Femur (tissue), 1 donor: ENCODE data around the gene CATSPER3.
A peak's percentile ranks its signal among the peaks of the same experiment; 100 is the strongest.

Source experiments
- DNase-seq: peaks from one replicate; pipeline ENCODE4 v3.0.0-alpha.2; 2017

Gene CATSPER3

GRCh38 chr5:135011355-135012032 is 43.8 kb downstream of the CATSPER3 start:
- no peak for DNase-seq

GRCh38 chr5:135012033-135012588 is 44.4 kb downstream of the CATSPER3 start:
- no peak for DNase-seq

- peak; percentile 63 for DNase-seq
Measured at GRCh38 chr5:135012951-135013391, 45.3 kb downstream of the CATSPER3 start.

GRCh38 chr5:135013445-135013844 is 45.7 kb downstream of the CATSPER3 start:
- DNase-seq = no peak

GRCh38 chr5:135013947-135014570 is 46.4 kb downstream of the CATSPER3 start:
- DNase-seq = peak; percentile 64

- no peak for DNase-seq
Measured at GRCh38 chr5:135015942-135016341, 48.2 kb downstream of the CATSPER3 start.

GRCh38 chr5:135016861-135017290 is 49.2 kb downstream of the CATSPER3 start:
- peak; percentile 69 for DNase-seq

GRCh38 chr5:135018457-135018856 is 50.8 kb downstream of the CATSPER3 start:
- no peak for DNase-seq

GRCh38 chr5:135019314-135019713 is 51.6 kb downstream of the CATSPER3 start:
- no peak for DNase-seq

- DNase-seq = no peak
Measured at GRCh38 chr5:135020111-135020895, 52.6 kb downstream of the CATSPER3 start.

- no peak for DNase-seq
Measured at GRCh38 chr5:135024956-135025729, 57.4 kb downstream of the CATSPER3 start.

- peak; percentile 67 for DNase-seq
Measured at GRCh38 chr5:135025730-135026644, 58.3 kb downstream of the CATSPER3 start.

GRCh38 chr5:135026645-135027265 is 59.0 kb downstream of the CATSPER3 start:
- DNase-seq = no peak

- DNase-seq = no peak
Measured at GRCh38 chr5:135027266-135027696, 59.6 kb downstream of the CATSPER3 start.

- DNase-seq = no peak
Measured at GRCh38 chr5:135027697-135028615, 60.2 kb downstream of the CATSPER3 start.

GRCh38 chr5:135028791-135029476 is 61.2 kb downstream of the CATSPER3 start:
- DNase-seq = peak; percentile 56

- DNase-seq = no peak
Measured at GRCh38 chr5:135029477-135030122, 61.9 kb downstream of the CATSPER3 start.

GRCh38 chr5:135030123-135030955 is 62.6 kb downstream of the CATSPER3 start:
- DNase-seq = no peak
